GM23248 (cell line): Measurements from ENCODE around the gene TMEM30A. TPM values are rescaled to one million over a fixed set of nuclear protein-coding genes. Genes with fewer than 3 reads are reported as not detected.

Experiments used
- DNase-seq: peaks from one replicate; pipeline ENCODE4 v3.0.0-alpha.2; 2015
- H2AFZ ChIP-seq: fragments of 200-600 bp; sonication (generic); 2 replicates; pipeline ENCODE4 v1.6.1; 2016; ENCODE audit warnings: antibody characterized with exemption
- H3F3A ChIP-seq: fragments of 200-600 bp; sonication (generic); 2 replicates; pipeline ENCODE4 v1.6.1; 2016; ENCODE audit warnings: mild to moderate bottlenecking, antibody characterized with exemption, mixed run types; ENCODE audit not compliant: insufficient read depth
- H3K27ac ChIP-seq: fragments of 200-600 bp; sonication (generic); 2 replicates; pipeline ENCODE4 v1.5.1; 2016; ENCODE audit warnings: mild to moderate bottlenecking
- H3K27me3 ChIP-seq: fragments of 200-600 bp; sonication (generic); replicated peaks from 2 replicates; pipeline ENCODE4 v1.6.1; 2016; ENCODE audit warnings: mild to moderate bottlenecking; ENCODE audit not compliant: insufficient read depth
- H3K36me3 ChIP-seq: fragments of 200-600 bp; sonication (generic); 2 replicates; pipeline ENCODE4 v1.6.1; 2016; ENCODE audit warnings: low read depth, mild to moderate bottlenecking
- H3K4me1 ChIP-seq: fragments of 200-600 bp; sonication (generic); 2 replicates; pipeline ENCODE4 v1.6.1; 2016; ENCODE audit warnings: mild to moderate bottlenecking; ENCODE audit not compliant: insufficient read depth
- H3K4me2 ChIP-seq: fragments of 200-600 bp; sonication (generic); one replicate; pipeline ENCODE4 v1.6.1; 2016; ENCODE audit warnings: mild to moderate bottlenecking; ENCODE audit not compliant: unreplicated experiment
- H3K4me3 ChIP-seq: fragments of 200-600 bp; sonication (generic); 2 replicates; pipeline ENCODE4 v1.5.1; 2016; ENCODE audit warnings: mild to moderate bottlenecking
- H3K79me2 ChIP-seq: fragments of 200-600 bp; sonication (generic); 2 replicates; pipeline ENCODE4 v1.6.1; 2016; ENCODE audit warnings: mild to moderate bottlenecking; ENCODE audit not compliant: insufficient read depth
- H3K9ac ChIP-seq: fragments of 200-600 bp; sonication (generic); 2 replicates; pipeline ENCODE4 v1.6.1; 2016; ENCODE audit warnings: mild to moderate bottlenecking
- H3K9me2 ChIP-seq: fragments of 200-600 bp; sonication (generic); 2 replicates; pipeline ENCODE4 v1.6.1; 2016; ENCODE audit warnings: mixed run types, mild to moderate bottlenecking, moderate library complexity; ENCODE audit not compliant: insufficient read depth
- H3K9me3 ChIP-seq: fragments of 200-600 bp; sonication (generic); one replicate; pipeline ENCODE4 v1.6.1; 2017; ENCODE audit warnings: low read depth
- H4K20me1 ChIP-seq: fragments of 200-600 bp; sonication (generic); 2 replicates; pipeline ENCODE4 v1.6.0; 2016; ENCODE audit not compliant: insufficient read depth
- EZH2 ChIP-seq: fragments of 200-600 bp; sonication (generic); IDR thresholded peaks from 2 replicates; pipeline ENCODE4 v1.6.1; 2018; ENCODE audit warnings: antibody characterized with exemption, mild to moderate bottlenecking; ENCODE audit not compliant: insufficient read depth, poor library complexity, severe bottlenecking
- EZH2phosphoT487 ChIP-seq: fragments of 200-600 bp; sonication (generic); IDR thresholded peaks from 2 replicates; pipeline ENCODE4 v1.6.1; 2018; ENCODE audit warnings: antibody characterized with exemption, moderate library complexity, mild to moderate bottlenecking, low read depth; ENCODE audit not compliant: insufficient read depth
- WGBS, 2 experiments: methylation state at CpG; one replicate each; pipeline ENCODE4 v1.1.6; 2015 to 2017; ENCODE audit warnings: low lambda C conversion rate in 2 of 2, low coverage in 1 of 2; ENCODE audit errors: missing lambda C conversion rate in 2 of 2; 5-methylcytosine and 5-hydroxymethylcytosine counted together
- in situ Hi-C: fragments of 300-500 bp; cut with MboI; formaldehyde crosslinking; loops from 2 replicates; pipeline ENCODE4 v1.15.0; 2020
- polyA plus RNA-seq: library from polyadenylated mRNA; unstranded; fragments of >200 nt; fragmentation: Nextera tagmentation; extraction: Ambion mirVana; gene quantifications from 2 replicates; pipeline ENCODE4 v1.2.1, GENCODE V29; 2016
- total RNA-seq: library from RNA; depleted of rRNA; stranded (reverse); fragments of >200 nt; shearing (Covaris generic); gene quantifications from 2 replicates; pipeline ENCODE4 v1.2.3, GENCODE V29; 2014

The TMEM30A gene
- total and polyA plus RNA-seq, 2 experiments from 2014 or later, result 125 to 152 TPM

DNA sequence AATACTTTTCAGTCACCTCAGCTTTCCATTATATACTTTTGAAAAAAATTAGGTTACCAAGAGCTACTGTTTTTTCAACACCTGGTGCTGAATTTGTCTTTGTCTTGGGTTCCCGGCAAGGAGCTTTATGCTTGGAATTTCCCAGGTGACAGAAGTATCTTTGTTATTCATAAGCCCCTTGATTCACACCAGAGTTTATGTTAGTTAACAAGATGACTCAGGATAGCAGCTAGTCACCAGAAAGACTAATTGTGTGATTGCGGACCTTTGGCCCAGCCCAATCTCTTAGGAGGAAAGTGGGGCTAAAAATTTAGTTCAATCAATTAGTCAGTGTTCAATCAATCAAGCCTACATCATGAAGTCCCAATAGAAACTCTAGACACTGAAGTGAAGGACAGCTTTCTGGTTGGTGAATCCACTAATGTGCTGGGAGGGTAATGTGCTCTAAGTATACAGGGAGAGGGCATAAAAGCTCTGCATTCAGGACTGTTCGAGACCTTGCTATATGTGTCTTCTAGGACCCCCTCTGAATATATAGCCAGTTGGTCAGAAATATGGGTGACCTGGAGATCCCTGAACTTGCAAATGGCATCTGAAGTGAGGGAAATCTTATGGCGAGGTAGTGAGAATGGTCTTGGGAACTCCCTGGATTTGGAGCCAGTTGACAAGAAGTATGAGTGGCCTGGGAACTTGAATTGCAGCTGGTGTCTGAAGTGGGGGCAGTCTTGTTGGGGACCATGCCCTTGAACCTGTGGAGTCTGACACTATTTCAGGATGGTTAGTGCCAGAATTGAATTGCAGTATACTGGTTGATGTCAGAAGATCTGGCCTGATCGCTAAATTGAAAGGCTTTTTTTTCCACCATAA lies 16.2 kb downstream of the TMEM30A start:
- peaks cover 100% of the 10 kb centered on the region for H3K79me2 ChIP-seq
- H3K4me2 ChIP-seq, result no peak overlapping the region
- peak; percentile 52 for DNase-seq
- peaks cover 14% of the 10 kb centered on the region; the same call in 1 of the 2 replicates for H4K20me1 ChIP-seq
- H3K27ac ChIP-seq, result no peak overlapping the region
- H3K4me3 ChIP-seq, result no peak overlapping the region
- H3F3A ChIP-seq, result peaks cover 12% of the 10 kb centered on the region
- 59 to 60% methylated on average over 5 of the region's 5 CpGs for WGBS, 2 experiments
- H3K27me3 ChIP-seq, result no peaks in the 10 kb centered on the region
- H3K36me3 ChIP-seq, result peaks cover 16% of the 10 kb centered on the region
- TF ChIP-seq EZH2 (no peak), EZH2phosphoT487 (no peak)
- no peak overlapping the region for H3K9ac ChIP-seq
- H3K4me1 ChIP-seq, result peaks cover 21% of the 10 kb centered on the region
- no peak overlapping the region for H2AFZ ChIP-seq
- H3K9me3 ChIP-seq, result no peaks in the 10 kb centered on the region
- in situ Hi-C loops, result no loop called here
- no peaks in the 10 kb centered on the region for H3K9me2 ChIP-seq

- TF ChIP-seq EZH2phosphoT487 (no peak), EZH2 (no peak)
- Histone ChIP-seq H3K9me3 (no peaks in the 10 kb centered on the region), H3K4me3 (no peak overlapping the region), H3K9me2 (no peaks in the 10 kb centered on the region), H3K9ac (no peak overlapping the region), H3K27me3 (no peaks in the 10 kb centered on the region), H3K4me1 (peaks cover 21% of the 10 kb centered on the region), H3K4me2 (no peak overlapping the region), H3K36me3 (peaks cover 16% of the 10 kb centered on the region), H2AFZ (no peak overlapping the region), H3K79me2 (peaks cover 100% of the 10 kb centered on the region), H3F3A (peaks cover 12% of the 10 kb centered on the region), H4K20me1 (peaks cover 14% of the 10 kb centered on the region; the same call in 1 of the 2 replicates), H3K27ac (no peak overlapping the region)
- DNase-seq, result no peak
- 41 to 48% methylated on average over 4 of the region's 4 CpGs for WGBS, 2 experiments
- in situ Hi-C loops, result no loop called here
These were observed 17.1 kb downstream of the TMEM30A start for GRCh38 chr6:75267461-75267860.

DNA sequence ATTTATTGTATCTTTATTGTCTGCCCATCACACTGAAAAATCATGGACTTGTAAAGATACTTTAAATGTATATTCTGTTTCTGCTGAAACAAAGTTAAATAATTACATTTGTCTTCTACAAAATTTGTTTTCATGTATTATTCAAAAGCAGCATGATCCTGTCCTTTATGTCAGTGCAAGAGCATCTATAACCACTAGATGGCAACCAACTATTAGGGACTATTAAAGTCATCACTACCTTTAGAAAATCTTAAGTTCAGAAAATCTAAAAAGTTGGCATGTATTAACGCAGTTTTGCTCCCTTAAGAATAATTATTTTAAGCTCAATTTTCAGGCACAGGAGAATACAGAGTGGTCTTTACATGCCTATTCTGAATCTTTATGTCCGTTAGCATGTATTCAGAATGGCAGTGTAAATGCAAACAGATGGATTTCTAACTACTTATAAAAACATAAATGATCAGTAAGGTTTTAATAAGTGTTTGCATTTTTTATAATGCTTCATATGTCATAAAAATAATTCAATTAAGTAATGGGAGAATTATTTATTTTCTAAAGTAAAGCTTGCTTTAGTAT lies 17.8 kb downstream of the TMEM30A start:
- peaks cover 19% of the 10 kb centered on the region for H3K4me1 ChIP-seq
- no peak overlapping the region for H2AFZ ChIP-seq
- H3K9me2 ChIP-seq, result no peaks in the 10 kb centered on the region
- peaks cover 14% of the 10 kb centered on the region; the same call in 1 of the 2 replicates for H4K20me1 ChIP-seq
- H3K9ac ChIP-seq, result no peak overlapping the region
- H3K79me2 ChIP-seq, result peaks cover 100% of the 10 kb centered on the region
- in situ Hi-C loops, result no loop called here
- H3K36me3 ChIP-seq, result peaks cover 12% of the 10 kb centered on the region
- no peak overlapping the region for H3K27ac ChIP-seq
- DNase-seq, result peak; percentile 72
- H3K4me2 ChIP-seq, result no peak overlapping the region
- no peak for TF ChIP-seq EZH2
- TF ChIP-seq EZH2phosphoT487, result no peak
- 43 to 45% methylated on average over 2 of the region's 2 CpGs for WGBS, 2 experiments
- H3K4me3 ChIP-seq, result no peak overlapping the region
- H3K27me3 ChIP-seq, result no peaks in the 10 kb centered on the region
- no peaks in the 10 kb centered on the region for H3K9me3 ChIP-seq
- peaks cover 12% of the 10 kb centered on the region for H3F3A ChIP-seq

GRCh38 chr6:75263401-75263750 lies 21.2 kb downstream of the TMEM30A start:
- Histone ChIP-seq H3K4me2 (no peak overlapping the region), H3K9me2 (no peaks in the 10 kb centered on the region), H3K4me1 (peaks cover 16% of the 10 kb centered on the region), H3F3A (peaks cover 9% of the 10 kb centered on the region), H3K79me2 (peaks cover 96% of the 10 kb centered on the region), H3K9me3 (no peaks in the 10 kb centered on the region), H3K9ac (no peak overlapping the region; the same call in 1 of the 2 replicates), H3K27ac (no peak overlapping the region), H3K27me3 (no peaks in the 10 kb centered on the region), H3K4me3 (no peak overlapping the region), H3K36me3 (peaks cover 36% of the 10 kb centered on the region), H4K20me1 (peaks cover 10% of the 10 kb centered on the region; the same call in 1 of the 2 replicates), H2AFZ (no peak overlapping the region)
- DNase-seq, result no peak
- TF ChIP-seq EZH2 (no peak), EZH2phosphoT487 (no peak)
- in situ Hi-C loops, result no loop called here
